ENCODE measurements around the gene ADAT1. TPM values are rescaled to one million over a fixed set of nuclear protein-coding genes. Genes with fewer than 3 reads are reported as not detected.

ADAT1 gene
- total and polyA plus RNA-seq, 12 donors: 18.0 to 191 (median 46.6) TPM

GRCh38 chr16:75616521-75617010 is 6.5 kb downstream of the ADAT1 start:
- H3K27me3 ChIP-seq: no peaks in the 10 kb centered on the region
- peaks cover 0 to 5% of the 10 kb centered on the region in 2 donors for H3K4me1 ChIP-seq (replicated peaks in 1 of 2)
- TF ChIP-seq CTCF (IDR thresholded peaks at IDR 0.05) (no peak), POLR2A (IDR thresholded peaks at IDR 0.05) (no peak)
- peaks cover 0 to 61% of the 10 kb centered on the region in 2 donors for H3K36me3 ChIP-seq (replicated peaks in 1 of 2)
- no peak overlapping the region for H3K27ac ChIP-seq
- DNase-seq: no peak
- no peaks in the 10 kb centered on the region for H3K9me3 ChIP-seq (replicated peaks in 1 of 3)
- WGBS, 4 donors: 89 to 93% (median 90%) methylated on average over 4 of the region's 4 CpGs
- intact Hi-C loops (cut with DNase I): no loop called here
- no peak overlapping the region for H3K4me3 ChIP-seq

GRCh38 chr16:75615619-75616018 is 7.5 kb downstream of the ADAT1 start:
- WGBS, 4 donors: 87 to 97% (median 93%) methylated on average over 2 of the region's 2 CpGs
- Histone ChIP-seq H3K27ac (no peak overlapping the region), H3K9me3 (replicated peaks in 1 of 3) (no peaks in the 10 kb centered on the region), H3K4me1 (replicated peaks in 1 of 2) (no peaks in the 10 kb centered on the region), H3K36me3 (replicated peaks in 1 of 2) (peaks cover 0 to 69% of the 10 kb centered on the region in 2 donors), H3K4me3 (no peak overlapping the region), H3K27me3 (no peaks in the 10 kb centered on the region)
- intact Hi-C loops (cut with DNase I): no loop called here
- TF ChIP-seq CTCF (IDR thresholded peaks at IDR 0.05) (no peak), POLR2A (IDR thresholded peaks at IDR 0.05) (no peak)
- no peak for DNase-seq

- Histone ChIP-seq H3K4me1 (replicated peaks in 1 of 2) (no peaks in the 10 kb centered on the region), H3K27me3 (no peaks in the 10 kb centered on the region), H3K4me3 (no peak overlapping the region), H3K9me3 (replicated peaks in 1 of 3) (no peaks in the 10 kb centered on the region), H3K36me3 (replicated peaks in 1 of 2) (peaks cover 0 to 75% of the 10 kb centered on the region in 2 donors), H3K27ac (no peak overlapping the region)
- WGBS, 4 donors: 93 to 97% (median 94%) methylated on average over 4 of the region's 4 CpGs
- DNase-seq: no peak
- intact Hi-C loops (cut with DNase I): no loop called here
- TF ChIP-seq POLR2A (IDR thresholded peaks at IDR 0.05): no peak
- no peak for TF ChIP-seq CTCF (IDR thresholded peaks at IDR 0.05)
Measured at GRCh38 chr16:75614066-75614897, 8.8 kb downstream of the ADAT1 start.

- Histone ChIP-seq H3K27me3 (no peaks in the 10 kb centered on the region), H3K36me3 (replicated peaks in 1 of 2) (peaks cover 0 to 67% of the 10 kb centered on the region in 2 donors), H3K4me3 (no peak overlapping the region), H3K27ac (no peak overlapping the region), H3K9me3 (replicated peaks in 1 of 3) (no peaks in the 10 kb centered on the region), H3K4me1 (replicated peaks in 1 of 2) (no peaks in the 10 kb centered on the region)
- TF ChIP-seq CTCF (IDR thresholded peaks at IDR 0.05): no peak
- intact Hi-C loops (cut with DNase I): no loop called here
- 95 to 100% (median 98%) methylated on average over 1 of the region's 1 CpG for WGBS, 4 donors
- no peak for DNase-seq
Measured at GRCh38 chr16:75606507-75606906, 16.6 kb downstream of the ADAT1 start.
